PC-3 (cell line): ENCODE measurements around the gene OR10AD1. TPM values are rescaled to one million over a fixed set of nuclear protein-coding genes. Genes with fewer than 3 reads are reported as not detected.

ENCODE experiments used
- ATAC-seq: fragments of 200-7000 bp; cut with Tn5 transposase; 2 replicates; pipeline ENCODE4 v1.9.1; 2020; ENCODE audit warnings: mild to moderate bottlenecking, moderate library complexity
- BruUV-seq: library from RNA; stranded (reverse); fragments of 400-500 nt; replicated peaks from 2 replicates; lab custom pipeline; 2021; lab: Mats Ljungman, UMichigan
- CTCF ChIA-PET: fragments of 300-600 bp; sonication (Branson Sonifier 250); formaldehyde crosslinking; loops from one replicate; lab custom pipeline; 2022; ENCODE audit warnings: antibody characterized with exemption; lab: Charles Lee
- POLR2A ChIA-PET: fragments of 300-600 bp; sonication (Branson Sonifier 250); formaldehyde crosslinking; loops from one replicate; lab custom pipeline; 2022; ENCODE audit warnings: antibody characterized with exemption; ENCODE audit not compliant: unreplicated experiment; lab: Charles Lee
- DNase-seq: peaks from one replicate; pipeline ENCODE4 v3.0.0-alpha.2; 2015
- H2AFZ ChIP-seq: fragments of 300-600 bp; sonication (generic); 2 replicates; pipeline ENCODE4 v1.6.0; 2016; ENCODE audit warnings: antibody characterized with exemption, low read length
- H3F3A ChIP-seq: fragments of 300-600 bp; sonication (generic); one replicate; pipeline ENCODE4 v1.6.0; 2017; ENCODE audit warnings: antibody characterized with exemption, low read length, control low read depth, mild to moderate bottlenecking; ENCODE audit not compliant: unreplicated experiment
- H3K27ac ChIP-seq: fragments of 300-600 bp; sonication (generic); 2 replicates; pipeline ENCODE4 v1.5.1; 2016; ENCODE audit warnings: mild to moderate bottlenecking, low read length
- H3K27me3 ChIP-seq: fragments of 300-600 bp; sonication (generic); 2 replicates; pipeline ENCODE4 v1.6.1; 2016; ENCODE audit warnings: low read length, mixed read lengths
- H3K36me3 ChIP-seq: fragments of 300-600 bp; sonication (generic); 2 replicates; pipeline ENCODE4 v1.6.1; 2016; ENCODE audit warnings: low read depth, mixed run types, low read length, mixed read lengths
- H3K4me1 ChIP-seq: fragments of 300-600 bp; sonication (generic); 2 replicates; pipeline ENCODE4 v1.5.1; 2016; ENCODE audit warnings: low read length; ENCODE audit not compliant: insufficient read depth
- H3K4me2 ChIP-seq: fragments of 300-600 bp; sonication (generic); 2 replicates; pipeline ENCODE4 v1.6.0; 2016; ENCODE audit warnings: low read length
- H3K4me3 ChIP-seq: fragments of 300-600 bp; sonication (generic); 2 replicates; pipeline ENCODE4 v1.5.1; 2016; ENCODE audit warnings: mild to moderate bottlenecking, low read length, mixed read lengths
- H3K79me2 ChIP-seq: fragments of 300-600 bp; sonication (generic); 2 replicates; pipeline ENCODE4 v1.6.1; 2017; ENCODE audit warnings: low read length, mixed read lengths
- H3K9ac ChIP-seq: fragments of 300-600 bp; sonication (generic); 2 replicates; pipeline ENCODE4 v1.6.0; 2016; ENCODE audit warnings: mild to moderate bottlenecking, low read length
- H3K9me2 ChIP-seq: fragments of 300-600 bp; sonication (generic); replicated peaks from 2 replicates; pipeline ENCODE4 v1.6.1; 2016; ENCODE audit warnings: mixed run types, low read length, mixed read lengths
- H3K9me3 ChIP-seq: fragments of 300-600 bp; sonication (generic); 2 replicates; pipeline ENCODE4 v1.6.1; 2016; ENCODE audit warnings: low read length, mixed read lengths
- H4K20me1 ChIP-seq: fragments of 300-600 bp; sonication (generic); 2 replicates; pipeline ENCODE4 v1.6.1; 2016; ENCODE audit warnings: low read length, mixed read lengths
- EZH2 ChIP-seq: fragments of 300-600 bp; sonication (generic); IDR thresholded peaks from one replicate; pipeline ENCODE4 v1.6.1; 2017; ENCODE audit warnings: antibody characterized with exemption, mild to moderate bottlenecking, low read length; ENCODE audit not compliant: unreplicated experiment
- EZH2phosphoT487 ChIP-seq: fragments of 300-600 bp; sonication (generic); IDR thresholded peaks from 2 replicates; pipeline ENCODE4 v1.6.1; 2018; ENCODE audit warnings: mild to moderate bottlenecking, antibody characterized with exemption, low read length, borderline replicate concordance
- intact Hi-C: fragments of 100-400 bp; cut with micrococcal nuclease; formaldehyde crosslinking; loops from 2 replicates; pipeline ENCODE4 v1.9.0; 2023
- total RNA-seq: library from RNA; depleted of rRNA; stranded (reverse); fragments of >200 nt; gene quantifications from 2 replicates; pipeline ENCODE4 v1.2.3, GENCODE V29; 2014
- TF ChIP-seq, protein P1 (sequence below): fragments of 300-600 bp; sonication (generic); conservative IDR thresholded peaks from 2 replicates; pipeline ENCODE4 v1.5.1; 2017; ENCODE audit warnings: antibody characterized with exemption, low read depth, mild to moderate bottlenecking, low read length

The OR10AD1 gene
- total RNA-seq, 1 experiment from 2014 or later = not detected

GRCh38 chr12:48187916-48188695 is 15.0 kb downstream of the OR10AD1 start:
- H3K36me3 ChIP-seq = no peaks in the 10 kb centered on the region
- no peaks in the 10 kb centered on the region for H3K9me3 ChIP-seq
- no peak overlapping the region for H3K9ac ChIP-seq
- peaks cover 5% of the 10 kb centered on the region for H3K27me3 ChIP-seq
- H3K27ac ChIP-seq = no peak overlapping the region
- H3K4me2 ChIP-seq = no peak overlapping the region
- ChIA-PET CTCF (no interaction called here), POLR2A (interaction anchor here (0.6 kb wide), 1 partner anchor 141 kb away, joined by 4 read pairs; no protein-coding TSS in a partner anchor)
- DNase-seq (no peak), ATAC-seq (no peak)
- TF ChIP-seq, protein P1, sequence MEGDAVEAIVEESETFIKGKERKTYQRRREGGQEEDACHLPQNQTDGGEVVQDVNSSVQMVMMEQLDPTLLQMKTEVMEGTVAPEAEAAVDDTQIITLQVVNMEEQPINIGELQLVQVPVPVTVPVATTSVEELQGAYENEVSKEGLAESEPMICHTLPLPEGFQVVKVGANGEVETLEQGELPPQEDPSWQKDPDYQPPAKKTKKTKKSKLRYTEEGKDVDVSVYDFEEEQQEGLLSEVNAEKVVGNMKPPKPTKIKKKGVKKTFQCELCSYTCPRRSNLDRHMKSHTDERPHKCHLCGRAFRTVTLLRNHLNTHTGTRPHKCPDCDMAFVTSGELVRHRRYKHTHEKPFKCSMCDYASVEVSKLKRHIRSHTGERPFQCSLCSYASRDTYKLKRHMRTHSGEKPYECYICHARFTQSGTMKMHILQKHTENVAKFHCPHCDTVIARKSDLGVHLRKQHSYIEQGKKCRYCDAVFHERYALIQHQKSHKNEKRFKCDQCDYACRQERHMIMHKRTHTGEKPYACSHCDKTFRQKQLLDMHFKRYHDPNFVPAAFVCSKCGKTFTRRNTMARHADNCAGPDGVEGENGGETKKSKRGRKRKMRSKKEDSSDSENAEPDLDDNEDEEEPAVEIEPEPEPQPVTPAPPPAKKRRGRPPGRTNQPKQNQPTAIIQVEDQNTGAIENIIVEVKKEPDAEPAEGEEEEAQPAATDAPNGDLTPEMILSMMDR = no peak
- no peak for TF ChIP-seq EZH2
- TF ChIP-seq EZH2phosphoT487 = no peak
- H2AFZ ChIP-seq = no peak overlapping the region
- no peaks in the 10 kb centered on the region for H4K20me1 ChIP-seq
- H3K9me2 ChIP-seq = no peaks in the 10 kb centered on the region
- H3K79me2 ChIP-seq = no peaks in the 10 kb centered on the region
- peaks cover 7% of the 10 kb centered on the region; the same call in 1 of the 2 replicates for H3K4me1 ChIP-seq
- intact Hi-C loops = loop anchor here (10.0 kb wide), 1 partner anchor 283 kb away; the partner anchor contains the start of gene VDR
- H3K4me3 ChIP-seq = no peak overlapping the region
- BruUV-seq = no TSS peak
- H3F3A ChIP-seq = no peaks in the 10 kb centered on the region

DNA sequence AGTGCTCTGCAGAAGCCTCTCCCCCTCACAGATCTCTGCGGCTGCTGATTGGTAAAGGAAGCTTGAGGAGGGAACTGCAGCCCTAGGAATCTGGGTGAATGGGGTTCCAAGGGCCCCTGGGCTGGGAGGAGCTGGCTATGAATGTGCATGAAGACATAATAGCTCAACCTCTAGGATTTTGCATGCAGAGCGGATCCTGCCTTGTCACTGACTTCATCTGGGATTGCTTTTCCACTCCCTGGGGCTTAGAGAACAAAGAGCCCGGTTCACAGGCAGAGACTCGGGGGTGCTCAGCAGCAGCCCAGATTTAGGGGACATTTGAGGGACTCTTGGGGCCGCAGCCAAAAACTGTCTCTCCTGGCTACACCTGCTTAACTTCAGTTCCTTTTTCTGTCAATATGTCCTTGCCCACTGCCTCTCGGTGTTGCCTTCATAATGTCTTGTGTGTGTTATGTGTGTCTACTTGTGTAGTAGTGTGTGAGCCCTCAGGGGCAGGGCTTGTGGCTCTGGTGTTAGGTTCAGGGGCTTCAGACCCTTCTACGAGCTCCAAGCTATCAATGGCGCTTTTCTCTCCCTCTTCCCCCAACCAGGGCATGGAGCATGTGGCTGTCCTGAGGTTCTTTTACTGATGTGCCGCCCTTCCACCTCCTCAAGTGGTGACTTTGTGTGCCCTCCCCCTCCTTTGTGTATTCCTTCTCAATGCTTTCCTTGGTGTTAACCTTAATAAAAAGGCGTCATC is 17.7 kb downstream of the OR10AD1 start:
- Histone ChIP-seq H3K36me3 (no peaks in the 10 kb centered on the region), H3K9me2 (no peaks in the 10 kb centered on the region), H4K20me1 (no peaks in the 10 kb centered on the region), H3K27ac (no peak overlapping the region), H3K4me2 (no peak overlapping the region), H3K4me1 (peaks cover 13% of the 10 kb centered on the region), H3K4me3 (no peak overlapping the region), H2AFZ (no peak overlapping the region), H3K79me2 (no peaks in the 10 kb centered on the region), H3F3A (no peaks in the 10 kb centered on the region), H3K27me3 (peaks cover 27% of the 10 kb centered on the region), H3K9ac (no peak overlapping the region), H3K9me3 (no peaks in the 10 kb centered on the region)
- ChIA-PET CTCF (no interaction called here), POLR2A (no interaction called here)
- intact Hi-C loops = loop anchor here (10.0 kb wide), 1 partner anchor 281 kb away; the partner anchor contains the start of gene VDR
- no TSS peak for BruUV-seq
- TF ChIP-seq EZH2phosphoT487 = no peak
- no peak for TF ChIP-seq EZH2
- TF ChIP-seq, protein P1 = no peak
- no peak for ATAC-seq
- DNase-seq = no peak
